NT2/D1 (cell line): ENCODE measurements around the gene TAF11L3.

Experiments used
- SUZ12 ChIP-seq: IDR thresholded peaks from 2 replicates; pipeline ENCODE4 v1.6.1; 2011; ENCODE audit not compliant: insufficient read length, insufficient read depth; ENCODE audit errors: extremely low read depth
- ZNF274 ChIP-seq: IDR thresholded peaks from 2 replicates; pipeline ENCODE4 v1.6.1; 2011; ENCODE audit warnings: mild to moderate bottlenecking, low read depth, low read length

DNA sequence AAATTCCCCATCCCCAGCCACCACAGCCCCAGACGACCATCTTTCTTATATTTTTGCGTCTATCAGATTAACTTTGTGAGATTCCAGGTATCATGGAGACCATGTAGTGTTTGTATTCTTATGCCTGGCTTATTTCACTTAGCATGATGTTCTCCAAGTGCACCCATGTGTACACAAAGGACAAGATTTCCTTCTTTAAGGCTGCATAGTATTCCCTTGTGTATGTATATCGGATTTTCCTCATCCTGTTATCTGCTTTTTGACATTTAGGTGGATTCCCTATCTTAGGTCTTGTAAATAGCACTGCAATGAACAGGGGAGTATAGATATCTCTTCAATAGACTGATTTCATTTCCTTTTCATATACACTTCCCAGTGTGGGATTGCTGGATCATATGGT, 25.4 kb upstream of the TAF11L3 start:
- TF ChIP-seq SUZ12 = no peak
- no peak for TF ChIP-seq ZNF274
